Kasumi-1 (cell line): ENCODE data around the gene PCK1.

Experiments
- DNase-seq, 2 experiments: peaks; one replicate each; lab custom pipeline; 2025; lab: John Stamatoyannopoulos, UW

Gene PCK1

DNA sequence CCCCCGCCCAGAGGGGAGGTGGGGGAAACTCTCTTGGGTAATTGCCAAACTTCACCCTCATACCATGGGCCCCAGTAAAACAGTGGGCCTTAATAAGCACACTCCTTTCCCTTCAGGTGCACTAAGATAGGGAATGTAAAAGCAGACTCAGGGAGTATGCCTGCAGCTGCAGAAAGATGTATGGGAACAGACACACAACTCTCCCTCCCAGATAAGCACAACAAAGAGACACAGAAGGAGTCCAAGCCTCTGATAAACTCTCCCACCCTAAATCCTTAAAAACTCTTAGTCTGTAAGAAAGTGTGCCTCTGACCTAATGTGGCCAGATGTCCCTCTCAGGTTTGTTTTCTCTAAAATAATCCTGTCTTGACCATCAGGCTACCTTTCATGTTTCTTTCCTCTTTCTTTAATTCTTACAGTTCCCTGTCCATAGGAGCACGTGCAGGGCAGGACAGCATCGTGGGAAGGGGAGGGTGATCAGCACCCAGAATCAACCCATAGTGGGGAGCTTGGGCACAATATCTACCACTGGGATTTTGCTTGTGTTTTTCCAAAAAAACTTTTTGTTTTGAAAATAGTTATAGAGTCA, 24.7 kb upstream of the PCK1 start:
- DNase-seq: no peak

DNA sequence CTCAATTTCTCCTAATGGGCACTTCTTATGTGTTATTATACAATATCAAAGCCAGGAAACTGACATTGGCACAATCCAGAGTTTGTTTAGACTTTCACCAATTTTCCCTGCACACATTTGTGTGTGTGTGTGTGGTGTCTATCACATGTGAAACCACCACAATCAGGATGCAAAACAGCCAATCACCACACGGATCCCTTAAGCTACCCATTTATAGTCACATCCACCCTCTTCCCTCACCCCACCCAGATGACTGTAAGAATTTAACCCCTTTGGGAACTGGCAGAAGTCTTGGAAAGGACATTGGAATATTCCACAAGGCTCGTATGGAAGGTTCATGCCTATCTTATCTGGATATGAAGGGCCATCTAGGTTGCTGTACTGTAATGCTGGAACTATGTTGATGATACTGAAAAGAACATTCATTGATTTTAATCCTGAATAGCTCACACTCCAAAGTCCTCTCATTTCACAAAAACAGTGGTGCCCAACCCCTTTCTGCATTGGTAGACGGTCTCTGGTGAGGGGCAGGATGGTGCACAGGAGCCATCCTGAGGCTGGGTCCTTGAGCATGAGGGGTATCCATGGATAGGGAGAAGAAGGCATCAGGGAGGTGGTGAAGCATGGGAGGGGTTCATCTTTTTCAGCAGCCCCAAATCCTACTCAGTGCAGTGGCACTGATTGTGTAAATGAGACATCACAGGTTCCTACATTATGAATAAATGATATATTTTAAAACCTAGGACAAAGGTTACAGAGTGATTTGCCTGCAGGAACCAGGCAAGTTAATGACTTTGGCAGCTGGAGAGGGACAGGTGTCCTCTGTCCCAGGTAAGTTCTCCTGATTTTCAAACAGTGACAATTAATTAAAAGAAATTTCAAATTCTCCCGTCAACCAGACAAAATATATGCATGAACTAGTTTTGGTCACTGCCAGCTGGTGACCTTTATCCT, 23.9 kb upstream of the PCK1 start:
- DNase-seq: no peak

DNA sequence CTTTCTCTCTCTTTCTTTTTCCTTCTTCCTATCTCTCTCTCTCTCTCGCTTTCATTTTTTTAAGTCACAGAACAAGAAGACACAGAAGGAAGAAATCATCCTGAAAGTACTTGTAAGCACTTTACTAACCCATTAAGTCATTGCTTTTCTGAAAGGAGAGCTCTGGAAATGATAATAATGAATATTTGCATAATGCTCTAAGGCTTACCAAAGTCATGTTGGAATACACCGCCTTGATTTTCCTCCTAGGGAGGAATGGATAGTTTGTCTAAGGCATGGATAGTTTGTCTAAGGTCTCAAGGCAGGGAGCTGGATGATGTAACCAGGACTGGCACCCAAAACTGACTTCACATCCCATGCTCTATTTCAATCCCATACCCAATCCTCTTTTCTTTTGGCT, 23.1 kb upstream of the PCK1 start:
- DNase-seq: no peak

DNA sequence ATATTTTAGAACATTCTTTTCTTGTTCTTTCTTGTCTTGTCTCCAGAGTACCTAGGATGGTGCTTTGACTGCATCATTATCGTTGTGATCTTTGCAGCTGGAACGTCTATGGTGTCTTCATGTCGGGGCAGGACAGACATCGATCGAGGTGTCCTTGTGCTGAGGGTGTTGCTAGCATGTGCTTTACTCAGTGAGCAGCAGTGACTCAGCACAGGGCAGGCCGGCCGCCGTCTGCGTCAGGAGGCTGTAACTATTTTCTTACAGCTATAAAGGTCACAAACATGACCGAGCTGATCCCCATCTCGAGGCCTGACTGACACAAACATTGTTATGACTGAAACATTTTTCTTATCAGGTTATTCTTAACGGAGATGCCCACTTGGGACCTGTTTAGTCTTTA, 21.0 kb upstream of the PCK1 start:
- no peak for DNase-seq

DNA sequence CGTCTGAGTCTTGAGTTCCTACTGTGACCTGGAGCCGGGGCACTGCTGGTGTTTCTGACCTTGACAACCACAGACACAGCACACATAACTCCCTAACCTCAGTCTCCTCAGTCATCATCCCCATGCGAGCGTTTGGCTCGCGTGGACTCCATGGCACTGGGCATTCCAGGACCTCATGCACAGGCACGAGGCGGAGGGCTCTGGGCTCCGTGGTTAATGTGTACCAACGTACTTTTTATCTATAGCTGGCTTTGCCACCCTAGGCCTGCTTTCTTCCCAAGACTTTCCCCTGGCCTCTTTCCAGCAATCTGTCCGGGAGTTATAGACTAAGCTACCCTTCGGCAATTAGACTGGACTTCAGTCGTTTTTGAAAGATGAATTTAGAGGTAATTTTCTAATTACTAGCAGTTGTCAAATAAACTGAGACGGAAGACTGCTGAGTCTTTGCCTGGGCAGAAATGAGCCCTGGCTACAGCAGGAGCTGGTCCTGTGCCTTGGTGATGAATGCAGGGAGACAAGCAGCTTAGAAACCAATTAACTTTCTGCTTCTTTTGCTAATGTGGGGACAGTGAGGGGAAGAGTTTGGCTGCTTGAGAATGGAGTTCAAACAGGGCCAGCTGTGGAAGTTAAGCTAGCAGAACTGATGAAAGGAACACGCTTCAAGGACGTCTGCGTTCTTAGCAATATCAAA, 19.9 kb upstream of the PCK1 start:
- DNase-seq: no peak

DNA sequence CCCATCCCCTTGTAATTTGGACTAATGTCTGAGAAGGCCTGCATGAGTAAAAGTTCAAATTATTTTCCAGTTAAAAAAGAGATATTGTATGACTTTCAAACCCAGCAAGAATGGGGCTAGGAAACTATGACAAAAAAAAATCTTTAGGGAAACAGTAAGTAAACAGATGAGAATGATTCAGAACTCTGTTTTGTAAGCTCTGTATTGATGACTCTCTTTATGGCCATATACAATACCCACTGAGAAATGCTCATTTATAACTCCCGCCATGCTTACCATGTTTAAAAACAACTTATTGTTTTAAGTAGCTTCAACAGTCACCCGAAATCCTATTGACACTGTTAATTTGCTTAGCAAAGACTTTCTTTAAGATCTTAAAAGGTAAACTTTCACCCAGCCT, 17.2 kb upstream of the PCK1 start:
- DNase-seq: no peak

DNA sequence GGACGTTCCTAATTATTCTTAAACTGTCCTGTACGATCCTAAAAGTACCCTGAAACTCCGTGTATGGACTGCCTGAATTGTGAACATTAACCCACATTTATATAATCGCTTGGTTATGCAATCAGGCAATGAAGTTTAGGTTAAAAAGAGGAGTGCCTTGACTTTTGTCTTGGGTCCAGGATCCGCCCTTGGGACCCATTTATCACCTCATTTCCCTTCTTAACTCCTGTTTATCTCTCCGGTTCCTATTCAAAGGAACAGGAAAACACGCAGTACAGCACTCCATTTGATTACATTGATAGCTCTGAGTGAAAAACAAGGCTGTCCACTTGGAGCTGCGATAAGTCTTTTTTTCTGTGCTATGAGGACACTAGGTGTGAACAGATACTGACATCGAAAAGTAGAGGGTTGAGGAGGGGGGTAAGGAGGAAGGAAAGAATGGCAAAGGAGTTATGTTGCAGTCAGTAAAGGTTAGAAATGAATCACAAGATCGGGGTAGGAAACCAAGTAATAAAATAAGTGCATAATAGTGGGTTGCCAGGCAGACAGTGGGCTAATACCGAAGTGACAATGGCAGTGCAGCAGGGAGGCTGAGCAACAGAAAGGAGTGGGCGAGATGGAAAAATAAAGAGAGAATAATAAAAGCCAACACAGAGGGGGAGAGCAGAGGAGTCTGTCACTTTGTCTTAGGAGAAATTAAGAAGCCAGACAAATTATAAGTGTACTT, 15.9 kb upstream of the PCK1 start:
- no peak for DNase-seq

DNA sequence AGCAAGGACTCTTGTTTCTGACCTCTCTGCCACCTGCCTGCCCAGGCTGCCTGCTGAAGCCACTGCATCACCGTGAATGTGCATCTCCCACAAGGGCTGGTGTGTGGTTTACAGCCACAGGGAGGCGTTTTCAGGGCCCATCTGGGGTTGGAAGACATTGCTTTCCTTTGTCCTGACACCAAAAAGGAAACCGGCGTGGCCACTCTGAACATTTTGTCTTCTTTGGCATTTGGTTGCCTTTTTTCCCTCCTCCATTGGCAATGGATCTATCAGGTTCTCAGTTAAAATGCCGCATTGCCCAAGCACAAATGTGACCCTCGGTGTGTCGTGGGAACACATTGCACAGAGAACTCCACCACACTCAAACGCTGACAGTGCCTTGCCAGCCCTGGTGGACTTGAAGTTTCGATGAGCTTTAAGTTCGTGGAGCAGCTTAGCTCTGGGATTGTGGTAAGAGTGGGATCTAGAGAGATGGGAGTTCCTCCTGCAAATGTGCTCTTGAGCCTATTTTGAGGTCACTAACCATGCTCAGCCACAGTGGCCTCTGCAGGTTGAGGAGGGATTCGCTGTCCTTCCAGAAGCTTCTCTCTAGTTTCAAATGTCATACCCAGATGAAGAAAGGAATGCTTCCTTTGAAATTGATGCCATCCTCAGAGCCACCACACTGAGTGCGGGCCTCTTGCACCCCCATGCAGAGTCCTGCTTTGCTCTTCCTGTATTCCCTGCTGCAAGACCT, 14.8 kb upstream of the PCK1 start:
- no peak for DNase-seq

DNA sequence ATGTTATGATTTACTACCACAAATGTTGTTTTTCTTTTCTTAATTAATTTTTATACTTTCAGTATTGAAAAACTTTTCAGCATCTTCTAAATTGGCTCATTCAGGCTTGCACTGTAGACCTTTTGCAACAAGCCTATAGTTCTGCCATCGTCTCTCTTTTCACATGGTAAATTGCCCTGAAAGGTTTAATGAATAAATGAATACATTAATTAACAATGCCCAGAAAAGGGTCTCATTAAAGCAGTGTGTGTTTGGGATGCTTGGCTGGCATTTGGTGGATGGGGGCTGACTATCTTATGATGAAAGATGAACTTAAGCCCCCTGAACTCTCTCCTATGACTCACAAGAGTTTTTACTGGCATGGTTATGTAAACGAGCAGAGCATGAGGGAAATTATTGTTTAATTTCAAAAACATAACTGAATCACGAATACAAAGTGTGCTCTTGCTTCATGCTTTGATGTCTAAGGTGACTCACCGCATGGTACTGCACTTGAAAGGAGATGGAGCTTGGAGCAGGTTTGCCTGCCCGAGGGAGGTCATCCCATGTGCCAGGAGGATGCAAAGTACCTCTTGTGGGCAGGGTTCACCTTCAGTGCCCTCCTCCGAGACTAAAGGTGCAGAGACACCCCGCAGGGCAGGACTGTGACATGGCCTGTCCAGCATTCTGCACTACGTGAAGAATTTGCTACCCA, 13.8 kb upstream of the PCK1 start:
- no peak for DNase-seq

DNA sequence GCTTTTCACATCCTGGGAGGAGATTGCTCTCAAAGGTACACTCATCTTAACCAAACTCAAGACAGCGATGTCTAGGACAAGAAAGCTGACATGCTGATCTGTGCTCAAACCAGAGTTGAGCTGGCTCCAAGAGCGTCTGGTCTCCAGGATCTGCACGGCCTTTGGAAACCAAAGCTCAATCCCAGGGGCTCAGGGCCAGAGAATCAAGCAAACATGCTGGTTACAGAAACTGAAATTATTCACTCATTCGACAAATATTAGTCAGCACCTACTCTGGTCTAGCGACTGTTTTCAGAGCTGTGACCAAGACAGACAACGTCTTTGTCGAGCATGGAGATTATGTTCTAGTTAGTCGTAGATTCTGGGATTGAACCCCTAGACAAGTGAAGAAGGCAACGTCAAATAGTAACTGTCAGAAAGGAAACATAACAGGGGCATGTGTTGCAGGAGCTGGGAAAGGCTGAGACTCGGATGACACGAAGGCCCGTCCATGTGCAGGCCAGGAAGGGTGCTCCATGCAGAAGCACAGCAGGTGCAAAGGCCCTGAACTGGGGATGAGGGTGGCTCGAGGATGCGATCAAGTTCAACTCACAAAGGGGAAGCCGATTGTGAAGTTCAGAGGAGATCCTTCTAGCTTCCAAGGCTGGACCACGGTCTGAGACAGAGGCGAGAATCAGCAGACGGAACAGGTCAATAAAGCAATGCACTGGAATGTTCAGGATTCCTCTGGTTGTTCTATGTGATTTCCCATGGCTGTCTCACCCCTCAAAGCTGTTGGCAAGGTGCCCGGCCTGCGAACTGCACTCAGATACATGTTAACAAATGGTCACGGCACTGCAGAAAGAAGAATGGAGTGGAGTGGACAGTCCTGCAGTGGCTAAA, 12.5 kb upstream of the PCK1 start:
- DNase-seq: no peak

DNA sequence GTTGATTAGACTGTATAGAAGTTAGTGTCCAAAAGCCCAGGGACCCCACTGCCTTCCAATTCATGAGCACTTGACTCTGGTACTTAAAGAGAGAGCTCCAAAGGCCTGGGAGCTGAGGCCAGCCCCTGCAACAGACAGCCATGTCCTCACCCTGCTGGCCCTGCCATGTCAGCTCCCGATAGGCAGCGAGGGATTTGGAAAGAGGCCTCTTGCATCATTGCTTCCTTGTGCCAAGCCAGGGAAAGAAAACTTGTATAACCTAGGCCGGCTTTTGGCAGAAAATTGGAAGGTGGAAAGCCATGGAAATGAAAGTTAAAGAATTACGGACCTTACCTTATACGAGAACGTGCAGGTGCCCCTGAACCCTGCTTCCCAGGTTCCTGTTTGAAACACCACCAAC, 8.4 kb upstream of the PCK1 start:
- no peak for DNase-seq

DNA sequence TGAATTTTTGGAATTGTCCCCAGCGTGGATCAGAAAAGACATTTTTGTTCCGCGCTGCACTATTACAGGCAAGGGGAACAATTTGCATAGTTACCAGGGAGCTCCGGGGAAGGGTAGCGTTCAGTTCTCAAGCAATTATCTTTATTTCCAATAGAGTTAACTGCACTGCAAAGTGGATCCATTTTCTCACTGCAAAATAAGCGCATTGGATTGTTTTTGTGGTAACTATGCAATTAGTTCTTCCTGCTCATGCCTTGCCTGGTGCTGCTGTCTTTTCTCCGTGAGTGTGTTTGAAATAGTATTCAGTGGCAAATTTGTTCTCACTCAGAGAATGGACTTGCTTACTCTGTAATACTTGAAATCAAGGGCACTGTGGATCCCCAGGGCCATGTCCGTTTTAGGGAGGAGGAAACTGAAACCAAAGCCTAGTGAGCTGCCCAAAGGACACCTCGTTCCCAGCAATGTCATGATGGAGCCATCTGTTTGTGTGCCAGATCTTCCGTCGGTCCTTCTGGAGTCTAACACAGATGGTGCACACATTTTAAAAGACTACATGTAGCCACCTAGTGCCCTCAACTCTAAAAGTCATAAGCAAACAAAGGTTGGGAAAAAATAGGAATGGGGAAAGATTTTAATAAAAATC, 7.4 kb upstream of the PCK1 start:
- no peak for DNase-seq

DNA sequence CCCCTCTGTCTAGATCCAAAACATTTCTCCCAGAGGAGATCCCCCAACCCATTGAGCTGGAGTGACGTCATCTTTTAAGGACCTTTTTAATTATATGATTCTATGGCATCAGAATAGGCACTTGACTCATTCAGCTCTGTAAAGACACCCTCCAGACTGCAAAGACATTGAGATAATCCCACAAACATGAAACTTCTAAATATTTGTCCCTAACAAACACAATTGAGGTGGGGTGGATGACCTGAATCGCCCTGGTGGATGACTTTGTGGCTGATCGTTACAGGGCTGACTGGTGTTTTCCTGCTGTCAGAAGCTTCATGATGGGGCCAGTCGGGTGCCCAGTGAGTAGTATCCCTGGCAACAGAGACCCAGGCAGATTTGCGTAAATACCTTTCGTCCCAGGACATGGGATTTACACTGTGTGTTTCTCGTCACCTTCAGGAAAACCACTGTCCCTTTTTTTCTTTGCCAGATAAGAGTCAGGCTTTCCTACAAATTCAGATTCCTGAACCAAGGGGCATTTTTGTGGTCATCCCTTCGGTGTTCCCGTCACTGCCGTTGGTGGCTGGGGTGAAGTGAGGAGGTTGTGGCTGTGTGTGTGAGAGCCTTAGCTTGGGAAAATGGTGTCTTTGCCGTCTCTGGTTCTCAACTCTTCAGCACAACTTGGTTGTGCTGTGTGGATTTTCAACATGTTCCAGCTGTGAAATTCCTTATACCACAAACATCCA, 5.3 kb upstream of the PCK1 start:
- DNase-seq: no peak

DNA sequence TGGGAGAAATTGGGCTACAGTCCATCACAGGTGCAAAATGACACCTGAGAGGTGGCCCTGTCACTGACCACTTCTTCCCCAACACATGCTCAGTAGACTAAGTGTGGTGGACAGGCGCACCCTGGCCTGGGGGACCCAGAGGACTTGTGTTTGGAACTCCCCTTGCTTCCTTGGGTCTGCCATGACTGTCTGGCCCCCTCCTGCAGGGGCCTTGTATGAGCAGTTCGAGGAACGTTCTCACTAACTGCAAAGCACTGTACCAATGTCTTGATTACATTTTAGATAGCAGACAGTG, 4.0 kb upstream of the PCK1 start:
- no peak for DNase-seq

DNA sequence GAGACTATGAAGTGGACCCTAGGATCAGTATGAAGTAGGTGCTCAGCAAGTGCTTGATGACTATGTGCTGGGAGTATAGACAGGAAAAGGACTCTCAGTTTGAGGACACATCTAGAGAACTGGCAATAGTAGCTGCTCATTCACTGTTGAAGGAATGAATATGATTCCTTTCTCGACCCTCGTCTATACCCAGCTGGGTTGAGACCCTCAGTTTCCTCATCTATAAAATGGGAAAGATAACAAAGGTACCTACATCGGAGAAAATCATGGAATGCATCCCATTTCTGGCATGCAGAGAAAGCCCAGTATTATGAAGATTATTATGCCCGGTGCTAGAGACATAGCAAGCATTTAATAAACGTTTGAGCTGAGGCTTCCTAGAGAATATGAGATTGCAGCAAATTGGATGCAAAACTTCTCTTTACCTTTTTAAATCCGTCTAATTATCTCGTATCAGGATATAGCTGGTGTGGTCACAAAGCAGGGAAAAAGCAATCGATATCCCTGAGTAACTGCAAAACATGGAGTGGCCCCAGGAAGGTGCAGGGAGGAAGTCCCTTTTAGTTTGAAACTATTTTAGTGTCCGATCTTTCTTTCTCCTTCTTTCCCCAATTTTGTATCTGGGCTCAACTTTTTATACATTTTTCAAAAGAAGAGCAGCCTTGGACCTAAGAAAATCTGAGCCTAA, 2.8 kb upstream of the PCK1 start:
- DNase-seq: no peak

DNA sequence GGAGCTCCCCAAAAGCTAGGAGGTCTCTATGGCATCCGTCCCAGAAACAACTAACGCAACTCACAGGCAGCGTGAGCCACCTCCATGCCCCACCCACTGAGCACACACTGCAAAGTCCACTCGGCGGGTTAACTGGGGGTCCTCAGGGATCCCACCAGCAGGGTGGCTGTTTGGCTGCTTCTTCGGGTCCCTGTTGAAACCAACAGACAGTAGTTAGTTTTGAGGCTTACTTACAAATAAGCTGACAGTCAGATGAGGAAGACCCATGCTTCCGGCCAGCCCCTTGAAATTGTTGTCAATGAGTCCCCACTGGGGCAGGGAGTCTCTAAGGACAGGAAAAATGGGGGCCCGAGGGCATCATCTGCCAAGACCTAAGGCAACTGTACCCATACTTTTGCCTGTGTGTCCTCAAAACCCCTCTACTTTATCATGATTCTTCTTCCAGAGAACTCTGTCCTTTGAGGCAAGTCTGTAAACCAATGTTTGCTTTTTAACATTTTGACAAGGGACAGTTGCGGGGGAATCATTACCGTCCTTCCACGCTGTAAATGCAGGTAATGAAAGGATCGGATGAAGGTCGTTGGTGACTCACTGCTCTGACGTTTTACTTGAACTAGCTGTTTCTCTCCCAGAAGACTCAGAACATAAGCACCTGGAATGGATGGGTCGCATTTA, 2.2 kb upstream of the PCK1 start:
- DNase-seq: no peak

DNA sequence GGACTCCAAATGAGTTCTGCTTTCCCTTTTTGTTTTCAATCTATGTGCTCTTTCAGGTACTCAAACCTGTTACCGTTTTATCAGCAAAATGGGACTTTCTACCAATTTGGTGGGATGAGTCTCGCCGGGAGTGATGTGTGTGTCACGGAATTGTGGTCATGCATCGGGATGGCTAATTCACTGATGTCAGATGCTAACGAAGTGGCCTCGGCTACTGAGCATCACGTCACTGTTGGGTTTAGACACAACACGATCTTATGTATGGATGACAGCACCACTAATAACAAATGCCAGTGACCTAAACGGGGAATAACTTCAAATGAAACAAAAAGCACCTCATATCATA, 1.6 kb upstream of the PCK1 start:
- DNase-seq: no peak
